B cell (primary cell): ENCODE results near the gene B4GALT4. TPM values are rescaled to one million over a fixed set of nuclear protein-coding genes. Genes with fewer than 3 reads are reported as not detected.

Experiments
- ATAC-seq: fragments of 200-7000 bp; cut with Tn5 transposase; one replicate; pipeline ENCODE4 v1.10.0; 2021; ENCODE audit warnings: low read depth, mild to moderate bottlenecking, moderate number of reproducible peaks, moderate library complexity
- CTCF ChIA-PET: fragments of 350-600 bp; sonication (Branson Sonifier 250); formaldehyde crosslinking; loops from one replicate; lab custom pipeline; 2021; ENCODE audit warnings: antibody characterized with exemption, inconsistent platforms; lab: Charles Lee
- POLR2A ChIA-PET: fragments of 350-600 bp; sonication (Branson Sonifier 250); formaldehyde crosslinking; loops from one replicate; lab custom pipeline; 2021; ENCODE audit warnings: antibody characterized with exemption; lab: Charles Lee
- DNase-seq: peaks from one replicate; pipeline ENCODE4 v3.0.0; 2013
- H2AFZ ChIP-seq: 2 replicates; pipeline ENCODE4 v1.6.1; 2012; ENCODE audit warnings: mild to moderate bottlenecking, low read depth, low read length; ENCODE audit not compliant: insufficient read depth, poor library complexity, severe bottlenecking
- H3K27ac ChIP-seq, 2 donors: 1 replicate in 1 of 2; 2 replicates in 1 of 2; pipeline ENCODE4 v1.5.1; 2012 to 2013; ENCODE audit warnings: low read length in 2 of 2, mild to moderate bottlenecking in 2 of 2, moderate library complexity in 1 of 2
- H3K27me3 ChIP-seq, 4 experiments: fragments of 200-600 bp in 1 of 4; sonication (generic) in 1 of 4; replicated peaks in 1 of 4; 1 replicate in 2 of 4; 2 replicates in 2 of 4; pipeline versions ENCODE4 v1.6.1 to v1.7.0; 2013 to 2016; ENCODE audit warnings: low read length in 3 of 4, mild to moderate bottlenecking in 2 of 4, mixed read lengths in 1 of 4, moderate library complexity in 1 of 4; ENCODE audit not compliant: insufficient read depth in 4 of 4, control insufficient read depth in 3 of 4; ENCODE audit errors: control extremely low read depth in 1 of 4
- H3K36me3 ChIP-seq, 2 experiments: replicated peaks in 1 of 2; 1 replicate in 1 of 2; 2 replicates in 1 of 2; pipeline versions ENCODE4 v1.6.1 to v1.7.1; 2013; ENCODE audit warnings: low read length in 1 of 2; ENCODE audit not compliant: insufficient read depth in 2 of 2, control insufficient read depth in 1 of 2; ENCODE audit errors: control extremely low read depth in 1 of 2, extremely low read depth in 1 of 2
- H3K4me1 ChIP-seq, 2 donors: fragments of 200-600 bp in 1 of 2; sonication (generic) in 1 of 2; 1 replicate in 1 of 2; 2 replicates in 1 of 2; pipeline versions ENCODE4 v1.5.1 to v1.6.1; 2013 to 2017; ENCODE audit warnings: low read length in 2 of 2; ENCODE audit not compliant: control insufficient read depth in 2 of 2, insufficient read depth in 2 of 2
- H3K4me2 ChIP-seq: replicated peaks from 2 replicates; pipeline ENCODE3; 2012; ENCODE audit warnings: mild to moderate bottlenecking, low read depth, low read length; ENCODE audit not compliant: poor library complexity, severe bottlenecking
- H3K4me3 ChIP-seq, 5 experiments: fragments of 200-600 bp in 1 of 5; sonication (generic) in 1 of 5; 1 replicate in 3 of 5; 2 replicates in 2 of 5; pipeline versions ENCODE4 v1.5.1 to v1.7.0; 2011 to 2016; ENCODE audit warnings: low read length in 4 of 5, mild to moderate bottlenecking in 4 of 5, low read depth in 2 of 5, control low read depth in 1 of 5, moderate library complexity in 1 of 5; ENCODE audit not compliant: insufficient read depth in 1 of 5; ENCODE audit errors: control extremely low read depth in 1 of 5, extremely low read depth in 1 of 5
- H3K79me2 ChIP-seq: fragments of 200-600 bp; sonication (generic); one replicate; pipeline ENCODE4 v1.6.0; 2016; ENCODE audit warnings: low read length; ENCODE audit not compliant: control insufficient read depth, insufficient read depth
- H3K9ac ChIP-seq: fragments of 200-600 bp; sonication (generic); 2 replicates; pipeline ENCODE4 v1.6.1; 2017; ENCODE audit warnings: mild to moderate bottlenecking, low read length, moderate library complexity
- H3K9me3 ChIP-seq, 3 donors: one replicate each; pipeline versions ENCODE4 v1.6.1 to v1.7.1; 2013; ENCODE audit warnings: low read length in 2 of 3; ENCODE audit not compliant: control insufficient read depth in 2 of 3, insufficient read depth in 1 of 3; ENCODE audit errors: control extremely low read depth in 1 of 3
- H4K20me1 ChIP-seq: 2 replicates; pipeline ENCODE4 v1.6.0; 2012; ENCODE audit warnings: mild to moderate bottlenecking, low read length; ENCODE audit not compliant: insufficient read depth, control insufficient read depth, poor library complexity, severe bottlenecking
- H3K27ac Mint-ChIP-seq: one replicate; pipeline ENCODE4 v1.8.0; 2021; ENCODE audit warnings: mixed read lengths
- H3K27me3 Mint-ChIP-seq: one replicate; pipeline ENCODE4 v1.8.0; 2021; ENCODE audit warnings: mixed read lengths
- H3K4me1 Mint-ChIP-seq: one replicate; pipeline ENCODE4 v1.8.0; 2021; ENCODE audit warnings: mixed read lengths
- H3K4me3 Mint-ChIP-seq: one replicate; pipeline ENCODE4 v1.8.0; 2021; ENCODE audit warnings: mixed read lengths
- H3K9me3 Mint-ChIP-seq: one replicate; pipeline ENCODE4 v1.8.0; 2022; ENCODE audit warnings: mixed read lengths; ENCODE audit not compliant: insufficient read depth
- EZH2 ChIP-seq: IDR thresholded peaks from 2 replicates; pipeline ENCODE4 v1.6.1; 2012; ENCODE audit warnings: borderline replicate concordance, low read depth, mild to moderate bottlenecking, moderate library complexity, low read length; ENCODE audit not compliant: insufficient read depth, poor library complexity, severe bottlenecking
- WGBS: methylation state at CpG from one replicate; pipeline ENCODE4 v1.1.5; 2013; ENCODE audit warnings: missing lambda C conversion rate; ENCODE audit not compliant: insufficient coverage; 5-methylcytosine and 5-hydroxymethylcytosine counted together
- intact Hi-C: fragments of 100-400 bp; cut with micrococcal nuclease; formaldehyde crosslinking; loops from one replicate; pipeline ENCODE4 v1.10.0; 2022
- polyA plus RNA-seq: library from polyadenylated mRNA; depleted of rRNA; stranded (reverse); fragments of >200 nt; gene quantifications from 2 replicates; pipeline ENCODE4 v1.2.3, GENCODE V29; 2012
- total RNA-seq, 2 donors: library from RNA; stranded (reverse); fragments of 120-200 nt in 1 of 2; gene quantifications; 1 replicate in 1 of 2; 2 replicates in 1 of 2; pipeline versions ENCODE4 v1.2.3 to v1.2.4, GENCODE V29; 2013 to 2022
- TF ChIP-seq, protein P1 (sequence below): fragments of 200-600 bp; IDR thresholded peaks from one replicate; pipeline ENCODE4 v1.8.0; 2022; ENCODE audit warnings: antibody characterized with exemption, mild to moderate bottlenecking

Gene B4GALT4
- total and polyA plus RNA-seq, 2 donors (not counting 1 experiment from before 2014, with no cell fraction given): 7.1 to 21.9 TPM

DNA sequence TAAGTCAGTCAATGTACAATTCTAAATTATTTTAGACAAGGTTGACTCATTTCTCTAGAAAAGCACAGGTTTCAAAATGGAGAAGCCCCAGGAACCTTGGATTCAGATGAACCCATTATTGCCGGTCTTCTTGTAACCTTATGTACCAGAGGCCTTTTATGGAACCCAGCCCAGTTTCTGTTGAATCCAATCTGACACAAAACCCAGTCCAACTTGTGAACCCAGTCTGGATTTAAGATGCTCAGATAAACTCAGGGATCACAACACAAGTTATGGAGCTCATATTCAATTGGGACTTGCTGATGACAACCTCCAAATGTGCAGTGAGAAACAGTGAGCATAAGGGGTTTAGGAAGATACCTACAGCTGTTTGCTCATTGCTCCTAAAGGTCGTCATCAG lies 16.4 kb upstream of the B4GALT4 start:
- WGBS: 100% methylated on average over 2 of the region's 2 CpGs
- Histone ChIP-seq H3K27me3 (peaks cover 0 to 3% (median 0%) of the 10 kb centered on the region in 4 experiments), H3K9me3 (peaks cover 0 to 6% (median 0%) of the 10 kb centered on the region in 3 donors), H2AFZ (peak overlapping the region; percentile 3), H3K4me1 (peaks cover 17 to 21% of the 10 kb centered on the region in 2 donors), H4K20me1 (no peaks in the 10 kb centered on the region), H3K79me2 (no peaks in the 10 kb centered on the region), H3K4me3 (no peak overlapping the region), H3K9ac (no peak overlapping the region), H3K27ac (no peak overlapping the region), H3K4me2 (no peak overlapping the region), H3K36me3 (no peaks in the 10 kb centered on the region)
- intact Hi-C loops: no loop called here
- POLR2A ChIA-PET: no interaction called here
- ATAC-seq (no peak), DNase-seq (no peak)
- TF ChIP-seq EZH2: no peak
- TF ChIP-seq, protein P1, sequence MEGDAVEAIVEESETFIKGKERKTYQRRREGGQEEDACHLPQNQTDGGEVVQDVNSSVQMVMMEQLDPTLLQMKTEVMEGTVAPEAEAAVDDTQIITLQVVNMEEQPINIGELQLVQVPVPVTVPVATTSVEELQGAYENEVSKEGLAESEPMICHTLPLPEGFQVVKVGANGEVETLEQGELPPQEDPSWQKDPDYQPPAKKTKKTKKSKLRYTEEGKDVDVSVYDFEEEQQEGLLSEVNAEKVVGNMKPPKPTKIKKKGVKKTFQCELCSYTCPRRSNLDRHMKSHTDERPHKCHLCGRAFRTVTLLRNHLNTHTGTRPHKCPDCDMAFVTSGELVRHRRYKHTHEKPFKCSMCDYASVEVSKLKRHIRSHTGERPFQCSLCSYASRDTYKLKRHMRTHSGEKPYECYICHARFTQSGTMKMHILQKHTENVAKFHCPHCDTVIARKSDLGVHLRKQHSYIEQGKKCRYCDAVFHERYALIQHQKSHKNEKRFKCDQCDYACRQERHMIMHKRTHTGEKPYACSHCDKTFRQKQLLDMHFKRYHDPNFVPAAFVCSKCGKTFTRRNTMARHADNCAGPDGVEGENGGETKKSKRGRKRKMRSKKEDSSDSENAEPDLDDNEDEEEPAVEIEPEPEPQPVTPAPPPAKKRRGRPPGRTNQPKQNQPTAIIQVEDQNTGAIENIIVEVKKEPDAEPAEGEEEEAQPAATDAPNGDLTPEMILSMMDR: no peak
- Mint-ChIP-seq H3K4me3 (no peak overlapping the region), H3K9me3 (no peaks in the 10 kb centered on the region), H3K4me1 (peaks cover 21% of the 10 kb centered on the region), H3K27ac (no peak overlapping the region), H3K27me3 (peaks cover 11% of the 10 kb centered on the region)
- CTCF ChIA-PET: interaction anchor here (2.6 kb wide), 1 partner anchor 16 kb away, joined by 10 read pairs; the partner anchor contains the start of gene B4GALT4

DNA sequence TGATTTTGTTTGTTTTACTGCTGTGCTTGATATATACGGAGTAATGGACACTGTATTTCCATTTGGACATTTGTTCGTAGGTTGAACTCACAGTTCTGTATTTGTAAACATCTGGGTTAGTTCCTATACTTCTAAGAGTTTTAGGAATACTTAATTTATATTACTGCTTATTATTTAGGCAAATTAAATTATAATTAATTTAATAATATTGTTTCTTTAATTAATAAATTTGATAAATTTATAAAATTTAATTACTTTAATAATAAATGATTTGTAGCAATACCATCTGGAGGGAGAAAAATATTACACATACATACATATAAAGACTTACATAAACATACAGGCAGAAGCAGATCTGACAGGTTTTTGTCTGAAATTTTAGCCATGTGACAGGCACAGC lies 14.5 kb upstream of the B4GALT4 start:
- H3K4me3 Mint-ChIP-seq: no peak overlapping the region
- TF ChIP-seq EZH2: no peak
- TF ChIP-seq, protein P1: no peak
- intact Hi-C loops: no loop called here
- H3K27me3 Mint-ChIP-seq: peaks cover under 1% of the 10 kb centered on the region
- no CpG with 5 or more reads among the region's 2 CpGs for WGBS
- Histone ChIP-seq H3K79me2 (no peaks in the 10 kb centered on the region), H3K27me3 (no peaks in the 10 kb centered on the region), H4K20me1 (no peaks in the 10 kb centered on the region), H2AFZ (no peak overlapping the region), H3K9ac (no peak overlapping the region), H3K4me2 (no peak overlapping the region), H3K4me1 (peaks cover 17 to 21% of the 10 kb centered on the region in 2 donors), H3K27ac (no peak overlapping the region), H3K36me3 (no peaks in the 10 kb centered on the region), H3K4me3 (no peak overlapping the region), H3K9me3 (peaks cover 0 to 6% (median 0%) of the 10 kb centered on the region in 3 donors)
- CTCF ChIA-PET: no interaction called here
- ATAC-seq: no peak
- DNase-seq: no peak
- POLR2A ChIA-PET: no interaction called here
- H3K27ac Mint-ChIP-seq: no peak overlapping the region
- H3K4me1 Mint-ChIP-seq: peaks cover 21% of the 10 kb centered on the region
- H3K9me3 Mint-ChIP-seq: no peaks in the 10 kb centered on the region
